Glutamatergic neuron (in vitro differentiated cells): ENCODE results near the gene PTPN23. TPM values are rescaled to one million over a fixed set of nuclear protein-coding genes. Genes with fewer than 3 reads are reported as not detected.

ENCODE experiments used
- DNase-seq: peaks from one replicate; pipeline ENCODE4 v3.0.0; 2022
- H3K27ac Mint-ChIP-seq: one replicate; pipeline ENCODE4 v1.8.0; 2020; ENCODE audit warnings: mild to moderate bottlenecking, mixed read lengths, inconsistent platforms; ENCODE audit not compliant: unreplicated experiment
- H3K27me3 Mint-ChIP-seq: one replicate; pipeline ENCODE4 v1.8.0; 2020; ENCODE audit warnings: mild to moderate bottlenecking, moderate library complexity, mixed read lengths, inconsistent platforms; ENCODE audit not compliant: unreplicated experiment
- H3K36me3 Mint-ChIP-seq: one replicate; pipeline ENCODE4 v1.8.0; 2020; ENCODE audit warnings: mild to moderate bottlenecking, mixed read lengths, inconsistent platforms; ENCODE audit not compliant: unreplicated experiment
- H3K4me1 Mint-ChIP-seq: one replicate; pipeline ENCODE4 v1.8.0; 2020; ENCODE audit warnings: mild to moderate bottlenecking, low read depth, mixed read lengths, inconsistent platforms; ENCODE audit not compliant: unreplicated experiment
- H3K4me3 Mint-ChIP-seq: one replicate; pipeline ENCODE4 v1.8.0; 2020; ENCODE audit warnings: mild to moderate bottlenecking, mixed read lengths, inconsistent platforms; ENCODE audit not compliant: unreplicated experiment
- H3K9me3 Mint-ChIP-seq: one replicate; pipeline ENCODE4 v1.8.0; 2020; ENCODE audit warnings: mild to moderate bottlenecking, moderate library complexity, mixed read lengths, inconsistent platforms; ENCODE audit not compliant: unreplicated experiment
- total RNA-seq: library from RNA; stranded (reverse); fragmentation: NEBNext Ultra II Directional; extraction: Animal tissue kit (Norgen Biotek cat#: 25700); gene quantifications from one replicate; pipeline ENCODE4 v1.2.1, GENCODE V29; 2021; ENCODE audit not compliant: unreplicated experiment
- TF ChIP-seq, protein P1 (sequence below): fragments of 200-600 bp; sonication (generic); IDR thresholded peaks from one replicate; pipeline ENCODE4 v1.5.0; 2021; ENCODE audit not compliant: partially characterized antibody, unreplicated experiment

The PTPN23 gene
- total RNA-seq, 1 donor from 2014 or later, result 71.0 TPM

DNA sequence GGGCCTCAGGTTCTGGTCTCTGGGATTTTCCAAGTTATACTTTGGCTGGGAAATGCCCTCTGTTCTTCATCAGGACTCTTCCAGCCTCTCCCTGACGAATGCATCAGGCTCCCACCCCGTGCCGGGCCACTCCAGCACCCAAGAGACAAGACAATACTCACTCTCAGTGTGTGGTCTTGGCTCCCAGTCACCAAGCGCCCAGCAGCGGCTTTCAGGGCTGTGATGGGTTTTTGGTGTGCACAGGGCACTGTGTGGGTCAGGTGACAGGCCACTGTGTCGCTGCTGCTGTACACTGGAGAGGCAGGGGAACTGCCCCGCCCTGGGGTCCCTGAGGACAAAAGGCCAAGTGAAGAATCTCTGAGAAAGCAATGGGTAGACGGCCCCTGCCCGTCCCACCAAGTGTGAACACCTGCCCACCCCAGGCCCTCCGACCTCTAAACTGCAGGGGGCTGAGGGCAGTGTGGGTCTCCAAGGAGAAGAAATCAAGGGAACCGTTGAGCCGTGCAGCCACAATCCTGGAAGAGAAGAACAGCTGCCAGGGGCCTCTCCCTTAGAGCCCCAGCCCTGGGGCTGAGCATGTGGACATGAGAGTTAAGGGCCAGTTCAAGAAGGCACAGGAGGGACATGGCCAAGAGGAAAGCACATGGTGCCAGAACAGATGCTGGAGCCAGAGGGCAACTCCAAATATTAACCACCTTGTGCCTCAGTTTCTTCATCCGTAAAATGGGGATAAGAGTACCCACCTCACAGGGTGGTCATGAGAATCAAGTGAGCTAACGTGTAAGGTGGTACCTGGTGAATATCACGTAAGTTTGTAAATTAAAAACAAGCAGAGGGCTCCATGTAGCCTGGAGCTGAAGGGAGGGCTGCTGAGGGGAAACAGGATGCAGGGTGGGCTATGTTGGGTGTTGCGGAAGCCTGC, 34.1 kb downstream of the PTPN23 start:
- Mint-ChIP-seq H3K27ac (peak overlapping the region; percentile 55), H3K27me3 (peaks cover 10% of the 10 kb centered on the region), H3K4me1 (peaks cover 8% of the 10 kb centered on the region), H3K9me3 (peaks cover 17% of the 10 kb centered on the region), H3K4me3 (no peak overlapping the region), H3K36me3 (no peaks in the 10 kb centered on the region)
- TF ChIP-seq, protein P1, sequence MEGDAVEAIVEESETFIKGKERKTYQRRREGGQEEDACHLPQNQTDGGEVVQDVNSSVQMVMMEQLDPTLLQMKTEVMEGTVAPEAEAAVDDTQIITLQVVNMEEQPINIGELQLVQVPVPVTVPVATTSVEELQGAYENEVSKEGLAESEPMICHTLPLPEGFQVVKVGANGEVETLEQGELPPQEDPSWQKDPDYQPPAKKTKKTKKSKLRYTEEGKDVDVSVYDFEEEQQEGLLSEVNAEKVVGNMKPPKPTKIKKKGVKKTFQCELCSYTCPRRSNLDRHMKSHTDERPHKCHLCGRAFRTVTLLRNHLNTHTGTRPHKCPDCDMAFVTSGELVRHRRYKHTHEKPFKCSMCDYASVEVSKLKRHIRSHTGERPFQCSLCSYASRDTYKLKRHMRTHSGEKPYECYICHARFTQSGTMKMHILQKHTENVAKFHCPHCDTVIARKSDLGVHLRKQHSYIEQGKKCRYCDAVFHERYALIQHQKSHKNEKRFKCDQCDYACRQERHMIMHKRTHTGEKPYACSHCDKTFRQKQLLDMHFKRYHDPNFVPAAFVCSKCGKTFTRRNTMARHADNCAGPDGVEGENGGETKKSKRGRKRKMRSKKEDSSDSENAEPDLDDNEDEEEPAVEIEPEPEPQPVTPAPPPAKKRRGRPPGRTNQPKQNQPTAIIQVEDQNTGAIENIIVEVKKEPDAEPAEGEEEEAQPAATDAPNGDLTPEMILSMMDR, result no peak
- DNase-seq, result no peak

DNA sequence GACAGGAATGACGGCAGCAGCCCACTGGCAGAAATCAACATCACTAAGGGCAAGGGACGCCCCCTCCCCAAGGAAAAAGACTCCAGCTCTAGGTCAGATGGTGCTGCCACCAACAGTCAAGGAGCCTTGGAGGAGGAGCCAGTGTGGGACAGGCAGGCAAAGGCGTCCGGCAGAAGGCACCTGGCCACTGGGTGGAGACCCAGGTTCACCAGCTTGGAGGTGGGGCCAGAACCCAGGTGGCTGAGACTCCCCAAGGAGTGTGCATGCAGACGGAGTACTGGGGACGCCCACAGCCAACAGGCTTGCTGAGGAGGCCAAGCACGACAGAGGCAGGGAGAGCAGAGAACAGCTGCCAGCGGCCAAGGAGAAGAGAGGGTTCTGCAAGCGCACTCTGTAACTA, 35.2 kb downstream of the PTPN23 start:
- H3K9me3 Mint-ChIP-seq, result peaks cover 17% of the 10 kb centered on the region
- H3K4me1 Mint-ChIP-seq, result peaks cover 11% of the 10 kb centered on the region
- H3K27ac Mint-ChIP-seq, result peak overlapping the region; percentile 21
- H3K36me3 Mint-ChIP-seq, result no peaks in the 10 kb centered on the region
- TF ChIP-seq, protein P1, result no peak
- no peak overlapping the region for H3K4me3 Mint-ChIP-seq
- peak; percentile 19 for DNase-seq
- peaks cover 13% of the 10 kb centered on the region for H3K27me3 Mint-ChIP-seq

DNA sequence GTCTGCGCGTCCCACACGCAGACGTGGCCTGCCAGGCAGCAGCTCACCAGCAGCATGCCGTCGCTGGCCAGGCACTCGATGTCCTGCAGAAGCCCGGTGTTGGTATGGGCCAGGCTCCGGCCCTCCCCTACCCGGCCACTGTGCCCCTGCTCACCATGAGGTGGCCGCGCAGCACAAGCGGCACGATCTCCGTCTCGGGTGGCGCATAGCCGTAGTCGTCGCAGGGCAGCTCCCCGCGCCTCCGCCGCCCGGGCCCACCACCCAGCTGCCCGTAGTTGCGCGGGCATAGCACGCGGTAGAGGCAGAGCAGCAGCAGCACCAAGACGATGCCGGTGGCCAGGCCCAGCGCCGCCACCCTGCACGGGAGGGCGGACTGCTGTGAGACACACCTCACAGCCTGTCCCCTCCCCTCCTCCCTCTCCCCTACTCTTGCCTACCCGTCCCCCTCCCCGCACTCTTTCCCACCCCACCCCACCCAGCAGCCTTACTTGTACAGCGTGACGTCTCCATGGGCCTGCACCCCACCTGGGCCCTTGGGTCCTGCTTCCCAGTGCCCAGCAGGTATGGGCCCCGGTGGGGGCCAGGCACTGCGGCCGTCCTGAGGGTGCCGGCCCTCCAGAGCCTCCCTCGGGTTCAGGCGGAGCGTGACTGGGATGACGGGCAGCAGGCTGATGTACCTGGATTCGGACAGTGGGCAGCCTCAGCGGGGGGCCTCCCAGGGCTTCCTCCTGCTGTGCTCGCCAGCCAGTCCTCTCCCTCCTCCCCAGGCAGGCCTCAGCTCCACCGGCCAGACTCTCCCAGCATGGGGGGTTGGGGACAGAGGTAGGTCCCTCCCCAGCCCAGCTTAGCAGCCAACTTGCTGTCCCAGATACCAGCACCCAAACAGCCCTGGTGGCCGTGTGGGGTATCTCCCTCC, 37.6 kb downstream of the PTPN23 start:
- H3K27me3 Mint-ChIP-seq, result peaks cover 12% of the 10 kb centered on the region
- no peak overlapping the region for H3K4me3 Mint-ChIP-seq
- peaks cover 14% of the 10 kb centered on the region for H3K4me1 Mint-ChIP-seq
- no peak overlapping the region for H3K27ac Mint-ChIP-seq
- H3K36me3 Mint-ChIP-seq, result no peaks in the 10 kb centered on the region
- TF ChIP-seq, protein P1, result peak; percentile 48
- peak; percentile 22 for DNase-seq
- H3K9me3 Mint-ChIP-seq, result peaks cover 13% of the 10 kb centered on the region

DNA sequence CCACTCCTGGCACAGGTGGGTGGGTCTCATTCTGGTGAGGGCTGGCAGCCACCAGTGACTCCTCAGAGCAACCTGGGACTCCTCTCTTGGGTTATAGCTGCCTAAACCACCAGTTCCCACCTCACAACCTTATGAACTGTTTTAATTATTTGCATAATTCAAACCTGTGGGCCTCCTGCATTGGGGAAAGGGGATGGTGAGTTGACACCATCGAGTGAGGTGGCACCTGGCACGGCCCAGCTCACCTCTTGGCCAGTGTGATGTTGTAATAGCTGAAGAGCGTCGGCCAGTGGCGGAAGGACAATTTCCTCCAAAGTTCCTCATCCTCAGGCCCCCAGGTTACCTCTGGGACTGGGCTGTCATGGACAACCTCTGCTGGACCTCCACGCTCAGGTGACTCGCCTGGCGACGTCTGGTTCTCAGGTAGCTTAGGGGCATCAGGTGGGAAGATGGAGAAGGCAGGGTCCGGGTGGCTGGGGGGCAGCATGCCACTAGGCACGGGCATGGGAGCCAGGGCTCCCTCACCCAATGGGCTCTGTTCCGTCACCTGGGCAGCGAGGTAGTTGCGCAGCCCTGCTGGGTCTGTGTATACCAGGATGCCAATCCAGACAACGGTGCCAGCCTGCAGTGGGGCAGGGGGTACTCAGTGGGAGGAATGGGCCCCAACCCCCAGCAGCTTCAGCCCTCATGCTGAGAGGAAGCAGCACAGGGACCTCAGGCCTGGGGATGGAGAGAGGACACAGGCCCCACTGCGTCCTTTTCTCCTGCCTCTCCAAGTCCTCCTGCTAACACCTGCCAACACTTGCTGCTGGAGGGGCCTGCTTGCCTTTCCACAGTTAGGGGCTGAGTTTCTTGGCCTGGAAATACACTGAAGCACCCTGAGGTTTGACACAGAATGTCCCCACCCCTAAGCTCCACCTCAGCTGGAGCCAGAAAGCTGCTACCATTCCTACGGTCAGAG, 38.5 kb downstream of the PTPN23 start:
- H3K4me3 Mint-ChIP-seq, result no peak overlapping the region
- H3K27ac Mint-ChIP-seq, result peak overlapping the region; percentile 52
- peaks cover 12% of the 10 kb centered on the region for H3K9me3 Mint-ChIP-seq
- no peak for DNase-seq
- no peaks in the 10 kb centered on the region for H3K36me3 Mint-ChIP-seq
- TF ChIP-seq, protein P1, result no peak
- peaks cover 14% of the 10 kb centered on the region for H3K4me1 Mint-ChIP-seq
- peaks cover 12% of the 10 kb centered on the region for H3K27me3 Mint-ChIP-seq
